Mesenchymal stem cell (in vitro differentiated cells and primary cell): Measurements from ENCODE around the gene VNN1.

Experiments used
- DNase-seq: peaks from one replicate; pipeline ENCODE4 v3.0.0-alpha.2; 2013
- H2AFZ ChIP-seq: one replicate; pipeline ENCODE4 v1.6.1; 2013; ENCODE audit warnings: low read depth, mild to moderate bottlenecking, control low read depth, inconsistent platforms, low read length, moderate library complexity
- H2AK5ac ChIP-seq: 2 replicates; pipeline ENCODE4 v1.6.1; 2013; ENCODE audit warnings: low read length, moderate library complexity, mild to moderate bottlenecking, inconsistent platforms; ENCODE audit not compliant: severe bottlenecking
- H2BK120ac ChIP-seq: one replicate; pipeline ENCODE4 v1.6.1; 2013; ENCODE audit warnings: low read depth, mild to moderate bottlenecking, inconsistent platforms, low read length, moderate library complexity
- H2BK12ac ChIP-seq, 2 experiments: one replicate each; pipeline ENCODE4 v1.6.1; 2013; ENCODE audit warnings: inconsistent platforms in 2 of 2, low read length in 2 of 2, mild to moderate bottlenecking in 2 of 2, moderate library complexity in 2 of 2, control low read depth in 1 of 2
- H2BK15ac ChIP-seq: one replicate; pipeline ENCODE4 v1.6.1; 2013; ENCODE audit warnings: mild to moderate bottlenecking, low read depth, inconsistent platforms; ENCODE audit not compliant: poor library complexity, severe bottlenecking
- H2BK5ac ChIP-seq: 2 replicates; pipeline ENCODE4 v1.6.1; 2013; ENCODE audit warnings: low read depth, mild to moderate bottlenecking, low read length, control low read depth, inconsistent platforms; ENCODE audit not compliant: poor library complexity, severe bottlenecking
- H3K14ac ChIP-seq, 2 experiments: one replicate each; pipeline ENCODE4 v1.6.1; 2013; ENCODE audit warnings: inconsistent platforms in 2 of 2, low read length in 2 of 2, control low read depth in 1 of 2, mild to moderate bottlenecking in 1 of 2, moderate library complexity in 1 of 2
- H3K18ac ChIP-seq, 2 experiments: one replicate each; pipeline ENCODE4 v1.6.1; 2013; ENCODE audit warnings: inconsistent platforms in 2 of 2, low read length in 2 of 2, control low read depth in 1 of 2, low read depth in 1 of 2, mild to moderate bottlenecking in 1 of 2
- H3K23ac ChIP-seq, 2 experiments: one replicate each; pipeline ENCODE4 v1.6.1; 2013; ENCODE audit warnings: inconsistent platforms in 2 of 2, low read length in 2 of 2, mild to moderate bottlenecking in 2 of 2, moderate library complexity in 2 of 2, control low read depth in 1 of 2
- H3K27ac ChIP-seq: 2 replicates; pipeline ENCODE4 v1.5.1; 2013; ENCODE audit warnings: mild to moderate bottlenecking, moderate library complexity, low read length, control low read depth, inconsistent platforms; ENCODE audit not compliant: poor library complexity, severe bottlenecking
- H3K27me3 ChIP-seq, 2 experiments: 2 replicates each; pipeline versions ENCODE4 v1.6.1 to v1.7.0; 2013; ENCODE audit warnings: low read length in 2 of 2, mild to moderate bottlenecking in 2 of 2, moderate library complexity in 2 of 2, control low read depth in 1 of 2, inconsistent platforms in 1 of 2; ENCODE audit not compliant: control insufficient read depth in 1 of 2, insufficient read depth in 1 of 2
- H3K36me3 ChIP-seq, 2 experiments: 2 replicates each; pipeline versions ENCODE4 v1.6.1 to v1.7.0; 2013; ENCODE audit warnings: low read length in 2 of 2, control low read depth in 1 of 2, inconsistent platforms in 1 of 2, low read depth in 1 of 2, mild to moderate bottlenecking in 1 of 2; ENCODE audit not compliant: insufficient read depth in 2 of 2, control insufficient read depth in 1 of 2
- H3K4ac ChIP-seq, 2 experiments: one replicate each; pipeline ENCODE4 v1.6.1; 2013; ENCODE audit warnings: inconsistent platforms in 2 of 2, low read length in 2 of 2, mild to moderate bottlenecking in 2 of 2, moderate library complexity in 2 of 2, control low read depth in 1 of 2, low read depth in 1 of 2
- H3K4me1 ChIP-seq: 2 replicates; pipeline ENCODE4 v1.6.1; 2013; ENCODE audit warnings: low read depth, low read length, control low read depth; ENCODE audit not compliant: control insufficient read depth, insufficient read depth
- H3K4me2 ChIP-seq: 2 replicates; pipeline ENCODE4 v1.6.1; 2013; ENCODE audit warnings: low read length, mild to moderate bottlenecking, inconsistent platforms; ENCODE audit not compliant: poor library complexity, severe bottlenecking
- H3K4me3 ChIP-seq, 2 experiments: 2 replicates each; pipeline versions ENCODE4 v1.5.1 to v1.7.0; 2013; ENCODE audit warnings: low read length in 2 of 2, mild to moderate bottlenecking in 2 of 2, control low read depth in 1 of 2, low read depth in 1 of 2; ENCODE audit not compliant: insufficient read depth in 1 of 2
- H3K79me1 ChIP-seq: replicated peaks from 2 replicates; pipeline ENCODE4 v1.6.1; 2013; ENCODE audit warnings: mild to moderate bottlenecking, control low read depth, low read length, inconsistent platforms; ENCODE audit not compliant: poor library complexity, severe bottlenecking
- H3K9ac ChIP-seq: 2 replicates; pipeline ENCODE4 v1.7.0; 2013; ENCODE audit warnings: mild to moderate bottlenecking, low read length, moderate library complexity
- H3K9me3 ChIP-seq: 2 replicates; pipeline ENCODE4 v1.7.0; 2013; ENCODE audit warnings: mild to moderate bottlenecking, low read length; ENCODE audit not compliant: control insufficient read depth
- H4K8ac ChIP-seq: one replicate; pipeline ENCODE4 v1.6.1; 2013; ENCODE audit warnings: inconsistent platforms, mild to moderate bottlenecking, low read length, moderate library complexity
- H4K91ac ChIP-seq: one replicate; pipeline ENCODE4 v1.6.1; 2013; ENCODE audit warnings: mild to moderate bottlenecking, low read length, inconsistent platforms
- WGBS: methylation state at CpG from one replicate; pipeline ENCODE4 v1.1.7; 2013; ENCODE audit warnings: mixed read lengths; 5-methylcytosine and 5-hydroxymethylcytosine counted together

The VNN1 gene

DNA sequence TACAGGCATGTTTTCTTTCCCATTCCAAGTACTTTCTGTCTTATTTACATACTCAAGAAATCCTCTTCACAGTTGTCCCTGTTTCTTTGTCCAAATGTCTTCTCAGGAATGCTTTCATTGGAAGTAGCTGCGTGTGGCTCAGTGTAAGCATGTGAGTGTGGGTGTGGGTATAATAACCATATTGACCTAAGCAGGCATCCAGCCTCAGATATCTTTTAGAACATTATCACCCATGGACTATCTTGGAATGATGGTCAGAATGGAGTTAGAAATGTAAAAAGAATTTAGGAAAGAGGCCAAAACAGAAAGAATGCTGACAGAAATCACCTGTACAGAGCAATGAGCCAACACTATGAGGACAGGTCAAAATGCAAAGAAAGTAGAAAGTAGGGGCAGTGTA is 27.4 kb upstream of the VNN1 start:
- Histone ChIP-seq H2BK15ac (no peak overlapping the region), H3K4ac (no peak overlapping the region)

DNA sequence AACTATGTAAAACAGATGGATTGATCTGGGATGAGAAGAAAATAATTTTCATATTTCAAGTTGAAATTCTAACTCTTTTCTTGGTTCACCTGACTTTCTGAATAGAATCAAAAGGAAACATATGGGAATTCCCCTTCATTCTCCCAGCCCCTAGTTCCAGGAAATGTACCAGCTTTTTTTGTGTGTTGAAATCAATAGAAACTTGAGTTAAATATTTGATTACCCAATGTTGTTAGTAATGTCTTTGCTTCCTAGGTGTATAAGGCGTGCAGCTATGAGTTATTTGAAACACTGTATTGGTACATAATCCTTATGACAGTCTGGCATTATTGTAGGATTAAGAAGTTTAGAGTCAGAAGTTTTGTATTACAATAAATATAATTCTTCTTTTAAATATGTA is 22.4 kb upstream of the VNN1 start:
- Histone ChIP-seq H3K9ac (no peak overlapping the region), H2BK15ac (no peak overlapping the region)
- 82% methylated on average over 1 of the region's 1 CpG for WGBS

More for the DNA sequence above, 27.4 kb upstream of the VNN1 start:
- H3K36me3 ChIP-seq = no peaks in the 10 kb centered on the region
- H3K4me1 ChIP-seq = no peaks in the 10 kb centered on the region
- no CpG with 5 or more reads among the region's 1 CpG for WGBS
- no peak overlapping the region for H3K18ac ChIP-seq
- H3K4me3 ChIP-seq = no peak overlapping the region
- H4K8ac ChIP-seq = peak overlapping the region; percentile 14
- no peak overlapping the region for H3K14ac ChIP-seq
- no peak overlapping the region for H3K9ac ChIP-seq
- no peak overlapping the region for H2AFZ ChIP-seq
- H2AK5ac ChIP-seq = no peak overlapping the region
- H2BK5ac ChIP-seq = no peak overlapping the region
- H3K27ac ChIP-seq = no peak overlapping the region
- no peak overlapping the region for H2BK120ac ChIP-seq
- H3K4me2 ChIP-seq = no peak overlapping the region
- H3K23ac ChIP-seq = no peak overlapping the region
- peaks cover 0 to 11% of the 10 kb centered on the region in 2 experiments for H3K27me3 ChIP-seq
- H3K9me3 ChIP-seq = no peaks in the 10 kb centered on the region
- H4K91ac ChIP-seq = no peak overlapping the region
- H3K79me1 ChIP-seq = no peaks in the 10 kb centered on the region
- no peak for DNase-seq
- H2BK12ac ChIP-seq = no peak overlapping the region

GRCh38 chr6:132734694-132735236 is 20.9 kb upstream of the VNN1 start:
- H3K36me3 ChIP-seq = no peaks in the 10 kb centered on the region
- H3K9me3 ChIP-seq = no peaks in the 10 kb centered on the region
- DNase-seq = peak; percentile 93

More for the DNA sequence above, 22.4 kb upstream of the VNN1 start:
- no peak overlapping the region for H3K4me2 ChIP-seq
- no peak overlapping the region for H4K91ac ChIP-seq
- no peak overlapping the region for H2BK12ac ChIP-seq
- no peak overlapping the region for H3K4ac ChIP-seq
- DNase-seq = peak; percentile 38
- H3K79me1 ChIP-seq = no peaks in the 10 kb centered on the region
- H3K36me3 ChIP-seq = no peaks in the 10 kb centered on the region
- H3K27ac ChIP-seq = no peak overlapping the region
- H4K8ac ChIP-seq = no peak overlapping the region
- H3K9me3 ChIP-seq = no peaks in the 10 kb centered on the region
- H2BK5ac ChIP-seq = no peak overlapping the region
- H3K4me1 ChIP-seq = no peaks in the 10 kb centered on the region
- H2AK5ac ChIP-seq = no peak overlapping the region
- H3K4me3 ChIP-seq = no peak overlapping the region
- peaks cover 0 to 4% of the 10 kb centered on the region in 2 experiments for H3K27me3 ChIP-seq
- H2AFZ ChIP-seq = no peak overlapping the region
- H3K18ac ChIP-seq = no peak overlapping the region
- no peak overlapping the region for H2BK120ac ChIP-seq
- no peak overlapping the region for H3K23ac ChIP-seq
- H3K14ac ChIP-seq = no peak overlapping the region

DNA sequence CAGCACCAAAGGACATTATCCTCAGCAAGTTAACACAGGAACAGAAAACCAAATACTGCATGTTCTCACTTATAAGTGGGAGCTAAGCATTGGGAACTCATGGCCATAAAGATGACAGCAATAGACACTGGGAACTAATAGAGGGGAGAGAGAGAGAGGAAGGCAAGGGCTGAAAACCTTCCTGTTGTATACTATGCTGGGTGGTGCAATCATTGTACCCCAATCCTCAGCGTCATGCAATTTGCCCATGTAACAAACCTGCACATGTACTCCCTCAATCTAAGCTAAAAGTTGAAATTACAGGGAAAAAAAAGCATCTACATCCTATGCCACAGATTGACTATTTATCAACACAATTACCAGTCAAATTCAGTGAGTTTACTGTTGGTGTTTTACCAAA is 20.0 kb upstream of the VNN1 start:
- DNase-seq = peak; percentile 46
- no peak overlapping the region for H4K8ac ChIP-seq
- no peaks in the 10 kb centered on the region for H3K4me1 ChIP-seq
- peak overlapping the region; percentile 13 to 73 for H3K4ac ChIP-seq
- H3K18ac ChIP-seq = peak overlapping the region; percentile 43 to 62
- H3K27ac ChIP-seq = no peak overlapping the region
- no peaks in the 10 kb centered on the region for H3K36me3 ChIP-seq
- H3K27me3 ChIP-seq = no peaks in the 10 kb centered on the region
- no peak overlapping the region for H3K4me3 ChIP-seq
- H3K9me3 ChIP-seq = no peaks in the 10 kb centered on the region
- no peak overlapping the region for H3K4me2 ChIP-seq
- H2BK120ac ChIP-seq = no peak overlapping the region
- H3K9ac ChIP-seq = no peak overlapping the region
- no peak overlapping the region for H2AFZ ChIP-seq
- no peak overlapping the region for H4K91ac ChIP-seq
- no peaks in the 10 kb centered on the region for H3K79me1 ChIP-seq
- WGBS = 55% methylated on average over 1 of the region's 1 CpG
- no peak overlapping the region for H2BK5ac ChIP-seq
- H3K14ac ChIP-seq = no peak overlapping the region
- H2AK5ac ChIP-seq = no peak overlapping the region
- no peak overlapping the region for H3K23ac ChIP-seq
- peak overlapping the region in 1 of 2 experiments; percentile 55 for H2BK12ac ChIP-seq
- H2BK15ac ChIP-seq = no peak overlapping the region

More at GRCh38 chr6:132734694-132735236, 20.9 kb upstream of the VNN1 start:
- Histone ChIP-seq H3K23ac (no peak overlapping the region), H2BK12ac (no peak overlapping the region), H3K4me2 (no peak overlapping the region), H3K14ac (no peak overlapping the region), H3K27ac (no peak overlapping the region), H2AFZ (no peak overlapping the region), H2AK5ac (no peak overlapping the region), H2BK120ac (no peak overlapping the region), H3K9ac (no peak overlapping the region), H3K79me1 (no peaks in the 10 kb centered on the region), H2BK5ac (no peak overlapping the region), H2BK15ac (no peak overlapping the region), H4K8ac (no peak overlapping the region), H4K91ac (no peak overlapping the region), H3K4me3 (no peak overlapping the region), H3K27me3 (peaks cover 0 to 2% of the 10 kb centered on the region in 2 experiments), H3K4me1 (no peaks in the 10 kb centered on the region), H3K18ac (peak overlapping the region in 1 of 2 experiments; percentile 43), H3K4ac (no peak overlapping the region)
- 10% methylated on average over 2 of the region's 3 CpGs for WGBS
